OCI-LY1 (cell line): Measurements from ENCODE around the gene DRC7.

Source experiments
- EZH2 ChIP-seq: fragments of 200-600 bp; sonication (generic), shearing (Covaris generic); IDR thresholded peaks from 2 replicates; pipeline ENCODE4 v1.8.0; 2017; ENCODE audit warnings: borderline replicate concordance, mixed run types, mild to moderate bottlenecking, antibody characterized with exemption, low read length, moderate library complexity, mixed read lengths
- TF ChIP-seq, protein P1 (sequence below): fragments of 200-600 bp; sonication (generic), shearing (Covaris generic); IDR thresholded peaks from 2 replicates; pipeline ENCODE4 v1.5.1; 2017; ENCODE audit warnings: mild to moderate bottlenecking, antibody characterized with exemption, low read length, moderate library complexity, mixed read lengths

DNA sequence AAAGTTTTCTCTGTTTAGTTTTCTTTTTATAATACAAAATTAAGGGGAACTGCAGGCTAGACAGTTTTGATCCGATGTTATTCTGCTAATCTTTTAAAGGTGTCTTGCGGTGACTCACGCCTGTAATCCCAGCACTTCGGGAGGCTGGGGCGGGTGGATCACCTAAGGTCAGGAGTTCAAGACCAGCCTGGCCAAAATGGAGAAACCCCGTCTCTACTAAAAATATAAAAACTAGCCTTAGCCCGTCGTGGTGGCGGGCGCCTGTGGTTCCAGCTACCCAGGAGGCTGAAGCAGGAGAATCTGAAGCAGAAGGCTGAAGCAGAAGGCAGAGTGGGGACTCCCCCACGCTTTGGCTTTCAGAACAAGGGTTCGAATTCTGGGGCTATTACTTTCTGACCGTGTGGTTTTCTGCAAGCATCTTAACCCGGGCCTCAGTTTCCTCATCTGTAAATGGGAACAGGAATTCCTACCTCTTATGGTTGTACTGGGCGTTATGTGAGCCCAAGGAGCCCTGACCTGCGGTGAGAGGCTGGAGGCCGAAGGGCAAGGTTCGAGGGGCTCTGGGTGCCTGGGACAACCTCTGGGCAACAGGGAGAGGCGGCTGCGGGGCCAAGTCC lies 39.8 kb downstream of the DRC7 start:
- TF ChIP-seq, protein P1, sequence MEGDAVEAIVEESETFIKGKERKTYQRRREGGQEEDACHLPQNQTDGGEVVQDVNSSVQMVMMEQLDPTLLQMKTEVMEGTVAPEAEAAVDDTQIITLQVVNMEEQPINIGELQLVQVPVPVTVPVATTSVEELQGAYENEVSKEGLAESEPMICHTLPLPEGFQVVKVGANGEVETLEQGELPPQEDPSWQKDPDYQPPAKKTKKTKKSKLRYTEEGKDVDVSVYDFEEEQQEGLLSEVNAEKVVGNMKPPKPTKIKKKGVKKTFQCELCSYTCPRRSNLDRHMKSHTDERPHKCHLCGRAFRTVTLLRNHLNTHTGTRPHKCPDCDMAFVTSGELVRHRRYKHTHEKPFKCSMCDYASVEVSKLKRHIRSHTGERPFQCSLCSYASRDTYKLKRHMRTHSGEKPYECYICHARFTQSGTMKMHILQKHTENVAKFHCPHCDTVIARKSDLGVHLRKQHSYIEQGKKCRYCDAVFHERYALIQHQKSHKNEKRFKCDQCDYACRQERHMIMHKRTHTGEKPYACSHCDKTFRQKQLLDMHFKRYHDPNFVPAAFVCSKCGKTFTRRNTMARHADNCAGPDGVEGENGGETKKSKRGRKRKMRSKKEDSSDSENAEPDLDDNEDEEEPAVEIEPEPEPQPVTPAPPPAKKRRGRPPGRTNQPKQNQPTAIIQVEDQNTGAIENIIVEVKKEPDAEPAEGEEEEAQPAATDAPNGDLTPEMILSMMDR: no peak
- TF ChIP-seq EZH2: no peak
